ENCODE results near the gene SPIRE1.

DNA sequence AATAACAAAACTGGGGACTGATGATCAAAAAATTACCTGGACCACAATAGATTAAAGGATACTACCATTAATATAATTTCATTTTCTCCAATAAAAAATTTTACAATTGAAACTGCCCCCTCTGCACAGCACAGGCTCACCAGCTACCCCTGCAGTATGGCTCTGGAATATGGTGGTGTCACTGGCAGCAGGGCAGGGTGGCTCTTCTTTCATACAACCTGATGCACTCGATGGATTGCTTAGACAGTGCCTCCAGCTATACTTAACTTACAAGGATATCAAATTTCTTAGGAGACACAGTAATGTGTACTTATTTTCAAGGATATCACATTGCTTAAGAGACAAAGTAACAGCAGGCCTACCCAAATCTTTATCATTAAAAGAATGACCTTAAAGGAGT is 126.2 kb downstream of the SPIRE1 start:
- TF ChIP-seq, protein P1, sequence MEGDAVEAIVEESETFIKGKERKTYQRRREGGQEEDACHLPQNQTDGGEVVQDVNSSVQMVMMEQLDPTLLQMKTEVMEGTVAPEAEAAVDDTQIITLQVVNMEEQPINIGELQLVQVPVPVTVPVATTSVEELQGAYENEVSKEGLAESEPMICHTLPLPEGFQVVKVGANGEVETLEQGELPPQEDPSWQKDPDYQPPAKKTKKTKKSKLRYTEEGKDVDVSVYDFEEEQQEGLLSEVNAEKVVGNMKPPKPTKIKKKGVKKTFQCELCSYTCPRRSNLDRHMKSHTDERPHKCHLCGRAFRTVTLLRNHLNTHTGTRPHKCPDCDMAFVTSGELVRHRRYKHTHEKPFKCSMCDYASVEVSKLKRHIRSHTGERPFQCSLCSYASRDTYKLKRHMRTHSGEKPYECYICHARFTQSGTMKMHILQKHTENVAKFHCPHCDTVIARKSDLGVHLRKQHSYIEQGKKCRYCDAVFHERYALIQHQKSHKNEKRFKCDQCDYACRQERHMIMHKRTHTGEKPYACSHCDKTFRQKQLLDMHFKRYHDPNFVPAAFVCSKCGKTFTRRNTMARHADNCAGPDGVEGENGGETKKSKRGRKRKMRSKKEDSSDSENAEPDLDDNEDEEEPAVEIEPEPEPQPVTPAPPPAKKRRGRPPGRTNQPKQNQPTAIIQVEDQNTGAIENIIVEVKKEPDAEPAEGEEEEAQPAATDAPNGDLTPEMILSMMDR (IDR thresholded peaks at IDR 0.05; ENCODE audit: low read depth, low read length), result no peak
- no peak for TF ChIP-seq POLR2A (IDR thresholded peaks at IDR 0.05; ENCODE audit: extremely low read depth, insufficient read length)

All from NB4 (cell line).